ENCODE measurements around the gene ZNF624.

Gene ZNF624

DNA sequence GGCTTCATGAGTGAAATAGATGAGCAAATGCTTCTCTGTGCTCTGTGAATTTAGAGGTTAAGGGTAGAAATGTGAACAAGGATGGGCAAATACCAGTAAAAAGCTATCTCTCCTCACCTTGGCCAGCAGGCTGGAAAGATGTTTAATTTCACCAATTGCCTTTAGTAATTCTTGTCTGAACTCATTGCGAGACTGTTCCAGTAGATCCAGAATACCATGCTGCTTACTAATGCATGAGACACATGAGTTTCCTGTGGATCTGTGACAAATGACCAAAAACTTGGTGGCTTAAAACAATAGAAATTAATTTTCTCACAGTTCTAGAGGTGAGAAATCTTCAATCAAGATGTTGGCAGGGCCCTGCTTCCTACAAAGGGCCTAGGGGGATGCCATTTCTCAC lies 9.3 kb upstream of the ZNF624 start:
- FAIRE-seq = no peak
- no peak for DNase-seq (ENCODE audit: insufficient read length, low spot score)
- TF ChIP-seq, protein P1, sequence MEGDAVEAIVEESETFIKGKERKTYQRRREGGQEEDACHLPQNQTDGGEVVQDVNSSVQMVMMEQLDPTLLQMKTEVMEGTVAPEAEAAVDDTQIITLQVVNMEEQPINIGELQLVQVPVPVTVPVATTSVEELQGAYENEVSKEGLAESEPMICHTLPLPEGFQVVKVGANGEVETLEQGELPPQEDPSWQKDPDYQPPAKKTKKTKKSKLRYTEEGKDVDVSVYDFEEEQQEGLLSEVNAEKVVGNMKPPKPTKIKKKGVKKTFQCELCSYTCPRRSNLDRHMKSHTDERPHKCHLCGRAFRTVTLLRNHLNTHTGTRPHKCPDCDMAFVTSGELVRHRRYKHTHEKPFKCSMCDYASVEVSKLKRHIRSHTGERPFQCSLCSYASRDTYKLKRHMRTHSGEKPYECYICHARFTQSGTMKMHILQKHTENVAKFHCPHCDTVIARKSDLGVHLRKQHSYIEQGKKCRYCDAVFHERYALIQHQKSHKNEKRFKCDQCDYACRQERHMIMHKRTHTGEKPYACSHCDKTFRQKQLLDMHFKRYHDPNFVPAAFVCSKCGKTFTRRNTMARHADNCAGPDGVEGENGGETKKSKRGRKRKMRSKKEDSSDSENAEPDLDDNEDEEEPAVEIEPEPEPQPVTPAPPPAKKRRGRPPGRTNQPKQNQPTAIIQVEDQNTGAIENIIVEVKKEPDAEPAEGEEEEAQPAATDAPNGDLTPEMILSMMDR (IDR thresholded peaks at IDR 0.05; ENCODE audit: insufficient read depth, missing control alignments) = no peak

DNA sequence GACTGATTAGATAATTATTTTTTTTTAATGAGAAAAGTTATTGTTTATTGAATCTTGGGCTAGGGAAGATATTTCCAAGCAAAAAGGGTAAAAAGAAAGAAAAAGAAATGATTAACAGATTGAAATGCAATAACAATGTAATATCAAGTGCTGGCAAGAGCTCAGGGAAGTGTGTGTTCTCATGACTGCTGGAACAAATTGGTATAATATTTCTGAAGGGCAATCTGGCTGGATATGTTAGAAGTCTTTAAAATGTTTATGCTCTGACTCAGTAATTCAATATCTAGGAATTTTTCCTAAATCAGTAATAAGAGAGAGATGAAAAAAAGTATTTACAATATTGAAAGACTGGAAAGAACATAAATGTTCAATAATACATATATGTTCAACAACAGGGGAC lies 7.6 kb upstream of the ZNF624 start:
- DNase-seq (ENCODE audit: insufficient read length, low spot score) (no peak), FAIRE-seq (no peak)
- TF ChIP-seq, protein P1 (IDR thresholded peaks at IDR 0.05; ENCODE audit: insufficient read depth, missing control alignments) = no peak

DNA sequence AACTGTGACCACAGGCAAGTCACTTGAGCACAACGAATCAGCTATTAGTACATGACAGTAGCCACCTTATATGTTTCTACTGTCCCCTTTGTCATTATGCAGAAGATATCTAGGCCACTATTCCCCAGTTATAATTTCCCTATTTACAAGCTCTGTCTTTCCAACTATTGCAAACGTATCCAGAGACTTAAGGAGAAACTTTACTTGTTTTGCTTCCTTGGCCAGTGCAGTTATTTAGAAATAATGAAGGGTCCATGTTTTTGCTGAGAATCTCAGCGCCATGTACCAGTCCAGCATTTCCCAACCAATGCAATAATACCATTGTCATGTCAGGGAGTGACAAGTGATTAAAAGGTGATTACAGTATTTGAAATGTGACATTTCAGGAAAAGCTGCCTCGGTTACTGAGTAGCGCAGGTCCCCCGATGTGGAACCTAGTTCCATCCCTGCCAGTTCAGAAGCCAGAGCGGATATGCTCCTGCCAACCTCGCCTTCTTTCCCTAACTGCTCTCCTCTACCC lies 743 bp downstream of the ZNF624 start:
- FAIRE-seq (no peak), DNase-seq (ENCODE audit: insufficient read length, low spot score) (no peak)
- TF ChIP-seq, protein P1 (IDR thresholded peaks at IDR 0.05; ENCODE audit: insufficient read depth, missing control alignments) = no peak

DNA sequence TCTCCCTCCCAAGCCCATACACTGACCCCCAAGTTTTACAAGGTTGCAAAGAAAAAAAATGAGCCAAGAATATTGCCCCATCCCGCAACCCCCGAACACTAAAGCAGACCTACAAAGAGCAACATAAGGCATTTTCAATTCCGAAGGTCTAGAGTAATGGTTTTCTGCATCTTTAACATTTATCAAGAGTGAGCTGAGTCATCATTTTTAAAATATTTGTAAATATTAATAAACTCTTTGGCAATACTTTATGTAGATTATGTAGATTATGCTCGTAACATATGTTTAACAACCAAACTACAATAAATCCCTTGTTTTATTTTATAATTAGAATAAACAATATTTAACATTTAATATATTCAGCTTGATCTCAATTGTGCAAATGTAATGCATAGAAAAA lies 1.4 kb downstream of the ZNF624 start:
- FAIRE-seq (no peak), DNase-seq (ENCODE audit: insufficient read length, low spot score) (no peak)
- TF ChIP-seq, protein P1 (IDR thresholded peaks at IDR 0.05; ENCODE audit: insufficient read depth, missing control alignments) = no peak

DNA sequence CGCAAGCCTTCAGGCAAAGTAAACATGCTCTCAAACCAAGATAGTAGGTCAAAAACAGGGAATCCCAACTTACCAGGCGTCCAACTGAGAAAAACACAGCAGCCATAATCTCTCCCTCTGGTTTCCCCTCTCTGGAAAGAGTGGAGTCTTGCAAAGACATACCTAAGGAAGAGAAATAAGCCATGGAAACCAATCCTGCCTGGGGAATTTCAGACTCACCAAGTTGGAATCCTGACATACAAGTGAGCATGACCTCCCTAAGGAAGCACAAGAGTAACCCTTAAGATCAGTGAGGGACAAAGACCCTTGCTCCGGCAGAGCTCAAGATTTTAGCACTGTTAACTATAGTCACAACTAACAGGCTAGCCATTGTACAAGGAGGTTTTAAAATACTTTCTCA lies 4.1 kb downstream of the ZNF624 start:
- DNase-seq (ENCODE audit: insufficient read length, low spot score) = no peak
- TF ChIP-seq, protein P1 (IDR thresholded peaks at IDR 0.05; ENCODE audit: insufficient read depth, missing control alignments) = no peak
- FAIRE-seq = no peak

DNA sequence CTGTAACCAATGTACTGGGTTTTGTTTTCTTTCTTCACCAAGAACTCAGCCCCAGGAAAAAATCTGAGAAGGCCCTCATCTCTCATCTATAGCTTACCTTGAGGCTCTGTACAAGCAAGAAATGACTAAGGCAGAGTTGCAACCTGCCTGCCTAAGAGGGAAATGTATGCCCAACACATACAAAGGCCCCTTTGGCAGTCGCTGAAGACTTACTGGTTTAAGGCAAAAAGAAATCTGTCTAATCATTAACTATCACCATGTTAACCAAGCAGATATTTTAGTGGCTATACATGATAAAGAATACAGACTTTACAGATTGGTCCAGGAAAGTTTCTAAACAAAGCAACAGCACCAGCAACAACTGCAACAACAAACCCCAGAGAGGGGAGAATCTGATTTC lies 14.2 kb downstream of the ZNF624 start:
- FAIRE-seq (no peak), DNase-seq (ENCODE audit: insufficient read length, low spot score) (no peak)
- TF ChIP-seq, protein P1 (IDR thresholded peaks at IDR 0.05; ENCODE audit: insufficient read depth, missing control alignments) = no peak

DNA sequence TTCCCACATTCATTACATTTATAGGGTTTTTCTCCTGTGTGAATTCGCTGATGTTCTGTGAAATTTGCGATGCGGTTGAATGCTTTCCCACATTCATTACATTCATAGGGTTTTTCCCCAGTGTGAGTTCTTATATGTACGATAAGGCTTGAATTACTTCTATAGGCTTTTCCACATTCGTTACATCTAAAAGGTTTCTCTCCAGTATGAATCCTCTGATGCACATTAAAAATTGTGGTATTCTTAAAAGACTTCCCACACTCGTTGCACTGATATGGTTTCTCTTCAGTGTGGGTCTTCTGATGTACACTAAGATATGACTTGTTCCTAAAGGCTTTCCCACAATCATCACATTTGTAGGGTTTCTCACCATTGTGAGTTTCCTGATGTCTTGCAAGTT lies 30.4 kb downstream of the ZNF624 start:
- no peak for DNase-seq (ENCODE audit: insufficient read length, low spot score)
- FAIRE-seq = no peak
- TF ChIP-seq, protein P1 (IDR thresholded peaks at IDR 0.05; ENCODE audit: insufficient read depth, missing control alignments) = no peak
